Small intestine (tissue), 7 donors: ENCODE data around the gene RBL2. TPM values are rescaled to one million over a fixed set of nuclear protein-coding genes. Genes with fewer than 3 reads are reported as not detected.

ENCODE experiments used
- DNase-seq, 2 donors: peaks; one replicate each; pipeline versions ENCODE4 v3.0.0 to v3.0.0-alpha.2; 2013
- FAIRE-seq: peaks from 2 replicates; lab custom pipeline; 2012; peaks lifted over from hg19 to GRCh38; lab: Jason Lieb, UNC
- H3K27ac ChIP-seq, 3 donors: one replicate each; pipeline ENCODE4 v1.5.1; 2013; ENCODE audit warnings: low read length in 2 of 3, mild to moderate bottlenecking in 2 of 3, control low read depth in 1 of 3, inconsistent platforms in 1 of 3, low read depth in 1 of 3, moderate library complexity in 1 of 3
- H3K27me3 ChIP-seq, 3 donors: one replicate each; pipeline ENCODE4 v1.6.1; 2013; ENCODE audit warnings: low read length in 3 of 3, inconsistent platforms in 1 of 3; ENCODE audit not compliant: control insufficient read depth in 3 of 3, insufficient read depth in 3 of 3
- H3K36me3 ChIP-seq, 3 donors: one replicate each; pipeline ENCODE4 v1.6.1; 2013; ENCODE audit warnings: low read length in 3 of 3, inconsistent platforms in 1 of 3, low read depth in 1 of 3, mild to moderate bottlenecking in 1 of 3, moderate library complexity in 1 of 3; ENCODE audit not compliant: control insufficient read depth in 3 of 3, insufficient read depth in 2 of 3
- H3K4me1 ChIP-seq, 3 donors: one replicate each; pipeline ENCODE4 v1.6.1; 2013; ENCODE audit warnings: low read length in 2 of 3, inconsistent platforms in 1 of 3, low read depth in 1 of 3, mild to moderate bottlenecking in 1 of 3, moderate library complexity in 1 of 3; ENCODE audit not compliant: control insufficient read depth in 3 of 3, insufficient read depth in 2 of 3
- H3K4me3 ChIP-seq, 3 donors: one replicate each; pipeline ENCODE4 v1.5.1; 2013; ENCODE audit warnings: low read length in 3 of 3, control low read depth in 1 of 3, inconsistent platforms in 1 of 3, low read depth in 1 of 3, mild to moderate bottlenecking in 1 of 3, moderate library complexity in 1 of 3
- H3K9me3 ChIP-seq, 2 donors: one replicate each; pipeline ENCODE4 v1.6.1; 2013; ENCODE audit warnings: low read depth in 1 of 2, low read length in 1 of 2; ENCODE audit not compliant: control insufficient read depth in 2 of 2, insufficient read depth in 1 of 2
- WGBS, 3 donors: extraction: QIAGEN DNeasy Blood & Tissue Kit; methylation state at CpG; one replicate each; pipeline ENCODE4 v1.1.7; 2013; 5-methylcytosine and 5-hydroxymethylcytosine counted together
- polyA plus RNA-seq, 4 donors: library from polyadenylated mRNA; stranded (reverse) in 3 of 4; unstranded in 1 of 4; fragments of 200-250 nt in 3 of 4; fragments of 120-200 nt in 1 of 4; gene quantifications; one replicate each; pipeline versions ENCODE4 v1.2.1 to v1.2.3, GENCODE V29; 2013
- donor health status: healthy with polysubstance abuse.
- donor health status: control.
- donor health status: control.
- donor health status: Bipolar disorder and iron deficiency.
- donor health status: healthy.

Gene RBL2
- polyA plus RNA-seq, 4 donors = 20.5 to 66.1 (median 28.5) TPM

- FAIRE-seq = no peak
- H3K4me3 ChIP-seq = peak overlapping the region; percentile 47 to 62 (median 49)
- peak; percentile 37 to 53 for DNase-seq
- H3K27ac ChIP-seq = peak overlapping the region; percentile 79 to 98 (median 92)
- no peaks in the 10 kb centered on the region for H3K27me3 ChIP-seq
- no peaks in the 10 kb centered on the region for H3K36me3 ChIP-seq
- WGBS, 3 donors = 3 to 5% (median 4%) methylated on average over 15 of the region's 15 CpGs
- no peaks in the 10 kb centered on the region for H3K9me3 ChIP-seq
- H3K4me1 ChIP-seq = peaks cover 4 to 20% (median 6%) of the 10 kb centered on the region in 3 donors
Observed at GRCh38 chr16:53503991-53504663, 69.9 kb downstream of the RBL2 start.

GRCh38 chr16:53504665-53505064 is 70.4 kb downstream of the RBL2 start:
- peak overlapping the region; percentile 79 to 98 (median 92) for H3K27ac ChIP-seq
- FAIRE-seq = no peak
- WGBS, 3 donors = 74 to 85% (median 84%) methylated on average over 7 of the region's 7 CpGs

GRCh38 chr16:53506254-53506653 is 72.0 kb downstream of the RBL2 start:
- no peaks in the 10 kb centered on the region for H3K36me3 ChIP-seq
- H3K27me3 ChIP-seq = no peaks in the 10 kb centered on the region
- H3K27ac ChIP-seq = no peak overlapping the region
- no peak for FAIRE-seq
- 90 to 94% (median 94%) methylated on average over 3 of the region's 3 CpGs for WGBS, 3 donors
- H3K4me1 ChIP-seq = peaks cover 4 to 18% (median 6%) of the 10 kb centered on the region in 3 donors
- no peaks in the 10 kb centered on the region for H3K9me3 ChIP-seq
- DNase-seq = no peak
- no peak overlapping the region for H3K4me3 ChIP-seq

More at GRCh38 chr16:53504665-53505064, 70.4 kb downstream of the RBL2 start:
- peaks cover 4 to 20% (median 6%) of the 10 kb centered on the region in 3 donors for H3K4me1 ChIP-seq
- no peaks in the 10 kb centered on the region for H3K9me3 ChIP-seq
- DNase-seq = peak; percentile 6 to 9
- H3K4me3 ChIP-seq = no peak overlapping the region
- H3K36me3 ChIP-seq = no peaks in the 10 kb centered on the region
- no peaks in the 10 kb centered on the region for H3K27me3 ChIP-seq

GRCh38 chr16:53507464-53508179 is 73.4 kb downstream of the RBL2 start:
- Histone ChIP-seq H3K4me3 (no peak overlapping the region), H3K36me3 (no peaks in the 10 kb centered on the region), H3K4me1 (peaks cover 4 to 10% (median 6%) of the 10 kb centered on the region in 3 donors), H3K27me3 (no peaks in the 10 kb centered on the region), H3K27ac (no peak overlapping the region), H3K9me3 (no peaks in the 10 kb centered on the region)
- 87 to 93% (median 91%) methylated on average over 12 of the region's 12 CpGs for WGBS, 3 donors
- FAIRE-seq = no peak
- no peak for DNase-seq

- Histone ChIP-seq H3K36me3 (no peaks in the 10 kb centered on the region), H3K9me3 (peaks cover 0 to 5% of the 10 kb centered on the region in 2 donors), H3K4me3 (no peak overlapping the region), H3K27ac (peak overlapping the region in 1 of 3 donors; percentile 79), H3K4me1 (peaks cover 0 to 4% (median 0%) of the 10 kb centered on the region in 3 donors), H3K27me3 (no peaks in the 10 kb centered on the region)
- no peak for FAIRE-seq
- DNase-seq = peak; percentile 77 to 80
- 26 to 32% (median 32%) methylated on average over 29 of the region's 29 CpGs for WGBS, 3 donors
Observed at GRCh38 chr16:53509906-53510703, 75.8 kb downstream of the RBL2 start.

GRCh38 chr16:53510704-53511070 is 76.4 kb downstream of the RBL2 start:
- FAIRE-seq (no peak), DNase-seq (no peak)
- Histone ChIP-seq H3K27ac (no peak overlapping the region), H3K4me1 (peaks cover 0 to 4% (median 0%) of the 10 kb centered on the region in 3 donors), H3K36me3 (no peaks in the 10 kb centered on the region), H3K27me3 (no peaks in the 10 kb centered on the region), H3K9me3 (peaks cover 0 to 6% of the 10 kb centered on the region in 2 donors), H3K4me3 (no peak overlapping the region)
- WGBS, 3 donors = 10 to 35% (median 28%) methylated on average over 2 of the region's 2 CpGs

GRCh38 chr16:53511084-53511402 is 76.8 kb downstream of the RBL2 start:
- FAIRE-seq = no peak
- Histone ChIP-seq H3K27ac (no peak overlapping the region), H3K36me3 (no peaks in the 10 kb centered on the region), H3K4me3 (no peak overlapping the region), H3K9me3 (peaks cover 0 to 6% of the 10 kb centered on the region in 2 donors), H3K4me1 (peaks cover 0 to 4% (median 0%) of the 10 kb centered on the region in 3 donors), H3K27me3 (no peaks in the 10 kb centered on the region)
- no peak for DNase-seq
- 78 to 88% (median 82%) methylated on average over 6 of the region's 6 CpGs for WGBS, 3 donors
